RKO (cell line): ENCODE measurements around the gene STX10.

Experiments
- DNase-seq: peaks from one replicate; pipeline ENCODE4 v3.0.0-alpha.2; 2016; ENCODE audit warnings: low spot score

The STX10 gene

GRCh38 chr19:13100031-13100588, 50.1 kb downstream of the STX10 start:
- peak; percentile 47 for DNase-seq

DNA sequence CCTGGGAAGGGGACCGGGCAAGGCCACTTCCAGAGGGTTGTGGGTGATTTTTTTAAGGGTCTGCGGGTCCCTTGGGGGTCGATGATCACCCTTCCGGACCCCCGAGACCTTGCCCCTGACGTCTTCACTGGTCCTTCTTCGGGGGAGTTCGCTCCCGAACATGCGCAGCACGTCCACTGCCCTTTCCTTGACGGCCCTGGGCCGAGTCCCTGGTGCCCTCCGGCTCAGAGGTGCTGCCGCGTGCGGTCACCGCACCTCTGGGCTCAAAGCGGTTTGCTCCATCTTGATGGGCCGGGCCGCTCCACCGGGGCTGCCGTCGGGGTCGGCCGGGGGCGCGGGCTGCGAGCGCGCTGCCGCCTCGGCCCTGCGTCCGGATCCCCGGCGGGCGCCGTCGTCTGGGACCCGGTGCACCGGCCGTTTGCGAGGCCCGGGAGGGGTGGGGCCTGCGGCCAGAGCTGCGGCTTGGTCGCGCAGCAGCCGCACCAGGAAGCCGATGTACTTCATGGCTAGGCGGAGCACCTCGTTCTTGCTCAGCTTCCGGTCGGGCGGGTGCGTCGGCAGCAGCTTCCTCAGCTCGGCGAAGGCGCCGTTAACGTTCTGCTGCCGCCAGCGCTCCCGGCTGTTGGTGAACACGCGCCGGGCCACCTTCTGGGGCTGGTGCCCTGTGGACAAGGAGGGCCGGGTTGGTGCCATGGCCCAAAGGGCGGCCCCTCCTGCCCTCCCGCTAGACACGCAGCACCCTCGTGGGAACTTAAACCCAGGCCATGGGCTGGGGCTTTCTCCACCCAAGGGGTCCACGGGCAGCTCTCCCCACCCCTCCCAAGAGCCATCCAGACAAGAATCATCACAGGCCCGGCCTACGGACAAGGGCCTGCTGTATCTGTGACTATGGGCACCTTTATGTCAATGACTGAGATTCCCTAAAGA, 50.8 kb downstream of the STX10 start:
- DNase-seq, result no peak

GRCh38 chr19:13098277-13099072, 51.7 kb downstream of the STX10 start:
- no peak for DNase-seq

DNA sequence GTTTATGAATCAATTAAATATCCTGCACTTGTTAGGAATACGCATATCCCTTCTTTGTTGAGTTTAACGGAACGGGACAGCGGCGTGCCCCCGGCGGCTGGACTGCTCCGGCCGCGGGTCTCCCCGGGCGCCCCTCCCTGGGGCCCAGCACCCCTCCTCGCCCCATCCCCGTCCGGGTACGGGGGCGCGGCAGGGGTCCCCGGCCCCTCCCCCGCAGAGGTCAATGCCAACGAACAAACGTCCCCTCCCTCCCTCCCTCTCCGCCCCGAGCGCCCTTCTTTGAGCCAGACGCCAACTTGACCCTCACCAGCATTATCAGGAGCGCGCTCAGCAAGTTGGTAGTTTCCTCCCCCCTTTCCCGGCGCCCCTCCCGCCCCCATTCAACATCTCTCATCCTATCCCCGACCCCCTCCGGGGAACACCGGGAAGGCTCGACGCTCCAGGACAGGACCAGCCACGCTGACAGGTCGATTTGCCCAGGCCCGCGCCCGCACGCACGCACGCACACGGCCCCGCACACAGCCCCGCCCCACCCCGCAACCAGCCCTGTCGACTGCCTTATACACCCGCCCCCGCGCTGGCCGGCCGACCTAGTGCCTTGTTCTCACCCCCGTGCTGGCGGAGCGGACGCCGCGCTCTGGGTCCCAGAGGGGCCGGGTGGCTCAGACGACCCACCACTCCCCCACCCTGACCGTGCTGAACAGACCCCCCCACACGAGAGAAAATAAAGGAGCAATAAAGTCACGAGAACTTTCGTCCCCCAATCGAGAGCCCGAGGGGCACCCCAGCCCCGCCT, 52.5 kb downstream of the STX10 start:
- DNase-seq, result no peak

DNA sequence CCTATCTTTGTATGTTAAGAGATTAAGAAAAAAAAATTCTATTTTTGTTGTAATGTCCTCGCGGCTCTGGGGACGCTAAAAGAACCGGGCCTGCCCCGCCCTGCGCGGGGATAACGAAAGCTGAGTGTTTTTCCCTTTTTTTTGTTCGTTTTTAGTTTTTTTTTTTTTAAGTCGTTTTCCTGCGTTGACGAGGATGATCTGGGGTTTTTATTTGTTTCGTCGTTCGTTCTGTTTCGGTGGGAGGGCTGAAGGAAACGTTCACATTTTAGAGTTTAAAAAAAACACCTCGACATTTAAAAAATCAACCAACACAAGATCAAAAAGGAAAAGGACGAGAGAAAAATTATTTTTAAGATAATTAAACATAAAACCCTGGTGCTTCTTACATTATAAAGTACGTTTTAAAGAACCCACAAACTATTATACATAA, 53.1 kb downstream of the STX10 start:
- no peak for DNase-seq

- DNase-seq, result no peak
These were observed 53.9 kb downstream of the STX10 start for GRCh38 chr19:13095934-13096927.

GRCh38 chr19:13095393-13095784, 54.8 kb downstream of the STX10 start:
- no peak for DNase-seq

DNA sequence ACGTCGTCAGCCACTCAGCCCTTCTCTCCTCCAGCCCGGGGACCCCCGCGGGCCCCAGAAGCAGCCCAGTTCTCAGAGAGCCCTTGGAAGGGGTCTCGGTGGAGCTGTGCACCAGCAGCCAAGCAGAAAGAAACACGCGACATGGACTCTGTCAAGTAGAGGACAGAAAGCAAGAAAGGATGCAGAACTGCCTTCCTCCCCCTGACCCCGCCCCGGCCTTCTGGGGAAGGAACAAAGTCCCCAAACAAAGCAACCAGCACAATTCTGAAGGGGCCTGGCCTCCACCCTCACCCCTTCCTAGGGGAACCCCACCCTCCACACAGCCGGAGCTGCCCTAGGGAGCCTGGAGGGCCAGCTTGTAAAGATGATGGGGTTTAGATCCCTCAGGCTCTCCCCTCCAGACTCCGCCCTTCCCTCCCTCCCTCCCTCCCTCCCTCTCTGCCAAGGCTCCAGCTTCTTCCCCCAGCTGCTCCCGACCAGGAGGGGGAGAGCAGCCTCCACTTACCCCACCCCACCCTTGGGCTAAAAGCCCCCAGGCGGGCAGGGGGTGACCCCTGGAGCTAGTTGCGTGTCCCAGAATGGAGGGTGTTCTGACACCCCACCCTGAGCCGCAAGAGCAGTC, 55.3 kb downstream of the STX10 start:
- DNase-seq, result no peak

DNA sequence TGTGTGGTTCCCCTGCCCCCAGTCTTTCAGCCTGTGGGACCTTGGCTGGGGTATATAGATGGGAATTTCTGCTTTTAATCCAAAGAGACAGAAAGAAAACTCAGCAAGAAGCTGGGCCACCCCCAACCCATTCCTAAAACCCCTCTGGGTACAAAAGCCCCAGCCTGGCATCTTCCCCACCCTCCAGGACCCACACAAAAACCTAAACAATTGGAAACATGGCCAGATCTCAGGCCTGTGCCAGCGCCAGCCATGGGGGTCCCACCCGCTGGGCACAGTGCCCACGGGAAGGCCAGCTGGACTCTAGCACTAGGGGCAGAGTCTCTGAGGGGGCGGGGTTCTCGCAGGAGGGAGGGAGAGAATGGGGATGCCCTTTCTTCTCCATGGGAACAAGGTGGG, 56.1 kb downstream of the STX10 start:
- DNase-seq, result no peak
